ENCODE measurements around the gene ATP6V1D.
"Not testable (repeated sequence)": the region's sequence is repeated elsewhere in the genome, so short reads cannot be mapped to it uniquely, and the experiment has no call there.

ATP6V1D gene

GRCh38 chr14:67359775-67360469, at the start of gene ATP6V1D, which contains the start of gene EIF2S1:
Gene ATP6V1D, minus strand, starts transcription at chr14:67359804. Its CDS starts 106 bp downstream, at chr14:67359698.
Gene EIF2S1, plus strand, starts transcription at chr14:67360328. Its CDS starts 4,440 bp downstream, at chr14:67364768.
- H3K4me3 Mint-ChIP-seq = peak within 1 kb of the TSS; percentile 95
- no peaks in the 10 kb centered on the region for H3K9me3 Mint-ChIP-seq
- H3K4me1 Mint-ChIP-seq (ENCODE audit: low read depth) = peaks cover 63% of the 10 kb centered on the region
- H3K36me3 Mint-ChIP-seq (ENCODE audit: low read depth) = peaks cover 37% of the 10 kb centered on the region
- intact Hi-C loops (cut with micrococcal nuclease) = loop anchor here (2.0 kb wide), 1 partner anchor 119 kb away; the partner anchor contains the start of gene PALS1
- H3K27me3 Mint-ChIP-seq = no peaks in the 10 kb centered on the region
- peak within 1 kb of the TSS; percentile 92 for H3K27ac Mint-ChIP-seq

GRCh38 chr14:67408122-67408801, 48.7 kb upstream of the ATP6V1D start:
- Mint-ChIP-seq H3K27me3 (peaks cover 32% of the 10 kb centered on the region), H3K4me1 (ENCODE audit: low read depth) (peaks cover 10% of the 10 kb centered on the region)
- H3K36me3 Mint-ChIP-seq (ENCODE audit: low read depth); H3K4me3 Mint-ChIP-seq; intact Hi-C loops (cut with micrococcal nuclease); H3K9me3 Mint-ChIP-seq; H3K27ac Mint-ChIP-seq: not testable (repeated sequence)

GRCh38 chr14:67405771-67406170, 46.2 kb upstream of the ATP6V1D start:
- Mint-ChIP-seq H3K4me3 (no peak overlapping the region), H3K4me1 (ENCODE audit: low read depth) (no peaks in the 10 kb centered on the region), H3K9me3 (no peaks in the 10 kb centered on the region), H3K36me3 (ENCODE audit: low read depth) (no peaks in the 10 kb centered on the region), H3K27ac (no peak overlapping the region), H3K27me3 (peaks cover 13% of the 10 kb centered on the region)
- intact Hi-C loops (cut with micrococcal nuclease) = no loop called here

- H3K27me3 Mint-ChIP-seq = peaks cover 10% of the 10 kb centered on the region
- H3K9me3 Mint-ChIP-seq = no peaks in the 10 kb centered on the region
- H3K4me1 Mint-ChIP-seq (ENCODE audit: low read depth) = no peaks in the 10 kb centered on the region
- H3K4me3 Mint-ChIP-seq = no peak overlapping the region
- intact Hi-C loops (cut with micrococcal nuclease) = no loop called here
- no peaks in the 10 kb centered on the region for H3K36me3 Mint-ChIP-seq (ENCODE audit: low read depth)
- H3K27ac Mint-ChIP-seq = no peak overlapping the region
These were observed 40.8 kb upstream of the ATP6V1D start for GRCh38 chr14:67400434-67400833.

GRCh38 chr14:67397536-67397935, 37.9 kb upstream of the ATP6V1D start:
- H3K27me3 Mint-ChIP-seq = peaks cover 10% of the 10 kb centered on the region

GRCh38 chr14:67396381-67396970, 36.9 kb upstream of the ATP6V1D start:
- Mint-ChIP-seq H3K27me3 (peaks cover 10% of the 10 kb centered on the region), H3K4me3 (no peak overlapping the region), H3K9me3 (no peaks in the 10 kb centered on the region), H3K36me3 (ENCODE audit: low read depth) (no peaks in the 10 kb centered on the region), H3K27ac (no peak overlapping the region), H3K4me1 (ENCODE audit: low read depth) (no peaks in the 10 kb centered on the region)
- intact Hi-C loops (cut with micrococcal nuclease) = no loop called here

More at GRCh38 chr14:67397536-67397935, 37.9 kb upstream of the ATP6V1D start:
- H3K27ac Mint-ChIP-seq = no peak overlapping the region
- no peaks in the 10 kb centered on the region for H3K9me3 Mint-ChIP-seq
- H3K4me1 Mint-ChIP-seq (ENCODE audit: low read depth) = no peaks in the 10 kb centered on the region
- no peak overlapping the region for H3K4me3 Mint-ChIP-seq
- no peaks in the 10 kb centered on the region for H3K36me3 Mint-ChIP-seq (ENCODE audit: low read depth)
- intact Hi-C loops (cut with micrococcal nuclease) = no loop called here

GRCh38 chr14:67395876-67396189, 36.2 kb upstream of the ATP6V1D start:
- Mint-ChIP-seq H3K4me1 (ENCODE audit: low read depth) (no peaks in the 10 kb centered on the region), H3K27ac (no peak overlapping the region), H3K4me3 (no peak overlapping the region), H3K27me3 (peaks cover 10% of the 10 kb centered on the region), H3K9me3 (no peaks in the 10 kb centered on the region), H3K36me3 (ENCODE audit: low read depth) (no peaks in the 10 kb centered on the region)
- intact Hi-C loops (cut with micrococcal nuclease) = no loop called here

- intact Hi-C loops (cut with micrococcal nuclease) = no loop called here
- no peaks in the 10 kb centered on the region for H3K36me3 Mint-ChIP-seq (ENCODE audit: low read depth)
- no peak overlapping the region for H3K27ac Mint-ChIP-seq
- H3K27me3 Mint-ChIP-seq = peaks cover 10% of the 10 kb centered on the region
- H3K9me3 Mint-ChIP-seq = no peaks in the 10 kb centered on the region
- no peak overlapping the region for H3K4me3 Mint-ChIP-seq
- H3K4me1 Mint-ChIP-seq (ENCODE audit: low read depth) = no peaks in the 10 kb centered on the region
These were observed 35.7 kb upstream of the ATP6V1D start for GRCh38 chr14:67395086-67395875.

- H3K9me3 Mint-ChIP-seq = no peaks in the 10 kb centered on the region
- H3K27ac Mint-ChIP-seq = no peak overlapping the region
- no peaks in the 10 kb centered on the region for H3K36me3 Mint-ChIP-seq (ENCODE audit: low read depth)
- H3K27me3 Mint-ChIP-seq = peaks cover 7% of the 10 kb centered on the region
- H3K4me1 Mint-ChIP-seq (ENCODE audit: low read depth) = no peaks in the 10 kb centered on the region
- intact Hi-C loops (cut with micrococcal nuclease) = no loop called here
- no peak overlapping the region for H3K4me3 Mint-ChIP-seq
These were observed 34.1 kb upstream of the ATP6V1D start for GRCh38 chr14:67393689-67394088.

GRCh38 chr14:67392800-67393199, 33.2 kb upstream of the ATP6V1D start:
- peaks cover 3% of the 10 kb centered on the region for H3K27me3 Mint-ChIP-seq

GRCh38 chr14:67392123-67392522, 32.5 kb upstream of the ATP6V1D start:
- no peaks in the 10 kb centered on the region for H3K9me3 Mint-ChIP-seq

More at GRCh38 chr14:67392800-67393199, 33.2 kb upstream of the ATP6V1D start:
- Mint-ChIP-seq H3K36me3 (ENCODE audit: low read depth) (no peaks in the 10 kb centered on the region), H3K4me3 (no peak overlapping the region), H3K9me3 (no peaks in the 10 kb centered on the region), H3K27ac (no peak overlapping the region), H3K4me1 (ENCODE audit: low read depth) (no peaks in the 10 kb centered on the region)
- intact Hi-C loops (cut with micrococcal nuclease) = no loop called here

GRCh38 chr14:67391268-67391667, 31.7 kb upstream of the ATP6V1D start:
- H3K27me3 Mint-ChIP-seq = no peaks in the 10 kb centered on the region
- H3K27ac Mint-ChIP-seq = no peak overlapping the region
- no peaks in the 10 kb centered on the region for H3K9me3 Mint-ChIP-seq
- H3K4me3 Mint-ChIP-seq = no peak overlapping the region
- peaks cover 6% of the 10 kb centered on the region for H3K36me3 Mint-ChIP-seq (ENCODE audit: low read depth)
- H3K4me1 Mint-ChIP-seq (ENCODE audit: low read depth) = no peaks in the 10 kb centered on the region
- intact Hi-C loops (cut with micrococcal nuclease) = no loop called here

More at GRCh38 chr14:67392123-67392522, 32.5 kb upstream of the ATP6V1D start:
- no peak overlapping the region for H3K4me3 Mint-ChIP-seq
- no peaks in the 10 kb centered on the region for H3K36me3 Mint-ChIP-seq (ENCODE audit: low read depth)
- H3K27me3 Mint-ChIP-seq = peaks cover 3% of the 10 kb centered on the region
- H3K27ac Mint-ChIP-seq = no peak overlapping the region
- intact Hi-C loops (cut with micrococcal nuclease) = no loop called here
- H3K4me1 Mint-ChIP-seq (ENCODE audit: low read depth) = no peaks in the 10 kb centered on the region

- no peaks in the 10 kb centered on the region for H3K4me1 Mint-ChIP-seq (ENCODE audit: low read depth)
- no peaks in the 10 kb centered on the region for H3K27me3 Mint-ChIP-seq
- no peak overlapping the region for H3K4me3 Mint-ChIP-seq
- intact Hi-C loops (cut with micrococcal nuclease) = no loop called here
- H3K36me3 Mint-ChIP-seq (ENCODE audit: low read depth) = peaks cover 18% of the 10 kb centered on the region
- no peaks in the 10 kb centered on the region for H3K9me3 Mint-ChIP-seq
- no peak overlapping the region for H3K27ac Mint-ChIP-seq
These were observed 30.4 kb upstream of the ATP6V1D start for GRCh38 chr14:67389811-67390534.

All from dendritic cell treated with granulocyte-macrophage colony-stimulating factor and Interleukin-4, amounts not matched to agents 40 ng/mL and 50 ng/mL, for 4 days (primary cell).